ENCODE data around the gene MED13.

DNA sequence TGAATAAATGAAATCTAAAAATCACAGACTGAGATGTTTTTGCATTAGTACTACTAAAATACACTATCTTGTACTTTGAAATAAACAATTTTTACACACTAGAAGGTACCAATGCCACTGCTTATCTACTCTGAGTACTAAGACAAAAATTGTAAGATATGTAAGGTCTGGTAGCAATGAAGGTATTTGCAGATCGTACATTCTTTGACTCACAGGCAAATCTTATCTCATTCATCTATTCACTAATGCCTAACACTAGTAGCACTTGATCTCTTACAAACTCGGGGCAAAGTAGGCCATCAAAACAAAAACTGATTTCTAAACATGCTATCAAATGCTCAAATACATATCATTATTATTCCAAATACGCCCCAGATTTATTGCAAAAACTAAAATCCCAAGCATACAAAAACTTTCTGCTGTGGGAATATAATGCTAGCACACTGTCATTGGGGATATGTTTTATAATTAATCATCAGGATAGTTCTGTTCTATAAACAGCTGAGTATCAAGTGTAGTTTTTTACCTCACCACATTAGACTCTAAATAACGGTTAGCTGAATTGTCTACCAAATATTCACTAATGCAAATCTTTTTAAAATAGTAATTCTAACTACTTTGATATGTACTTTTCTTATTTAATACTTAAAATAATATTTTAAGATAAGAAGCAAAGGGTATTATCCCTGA, 68.0 kb downstream of the MED13 start:
- TF ChIP-seq, protein P1, sequence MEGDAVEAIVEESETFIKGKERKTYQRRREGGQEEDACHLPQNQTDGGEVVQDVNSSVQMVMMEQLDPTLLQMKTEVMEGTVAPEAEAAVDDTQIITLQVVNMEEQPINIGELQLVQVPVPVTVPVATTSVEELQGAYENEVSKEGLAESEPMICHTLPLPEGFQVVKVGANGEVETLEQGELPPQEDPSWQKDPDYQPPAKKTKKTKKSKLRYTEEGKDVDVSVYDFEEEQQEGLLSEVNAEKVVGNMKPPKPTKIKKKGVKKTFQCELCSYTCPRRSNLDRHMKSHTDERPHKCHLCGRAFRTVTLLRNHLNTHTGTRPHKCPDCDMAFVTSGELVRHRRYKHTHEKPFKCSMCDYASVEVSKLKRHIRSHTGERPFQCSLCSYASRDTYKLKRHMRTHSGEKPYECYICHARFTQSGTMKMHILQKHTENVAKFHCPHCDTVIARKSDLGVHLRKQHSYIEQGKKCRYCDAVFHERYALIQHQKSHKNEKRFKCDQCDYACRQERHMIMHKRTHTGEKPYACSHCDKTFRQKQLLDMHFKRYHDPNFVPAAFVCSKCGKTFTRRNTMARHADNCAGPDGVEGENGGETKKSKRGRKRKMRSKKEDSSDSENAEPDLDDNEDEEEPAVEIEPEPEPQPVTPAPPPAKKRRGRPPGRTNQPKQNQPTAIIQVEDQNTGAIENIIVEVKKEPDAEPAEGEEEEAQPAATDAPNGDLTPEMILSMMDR (IDR thresholded peaks at IDR 0.05), result no peak
- no peak for TF ChIP-seq POLR2A (IDR thresholded peaks at IDR 0.05)
